GM23248 (cell line): ENCODE measurements around the gene SCRN3.

Source experiments
- EZH2 ChIP-seq: fragments of 200-600 bp; sonication (generic); IDR thresholded peaks from 2 replicates; pipeline ENCODE4 v1.6.1; 2018; ENCODE audit warnings: antibody characterized with exemption, mild to moderate bottlenecking; ENCODE audit not compliant: insufficient read depth, poor library complexity, severe bottlenecking
- EZH2phosphoT487 ChIP-seq: fragments of 200-600 bp; sonication (generic); IDR thresholded peaks from 2 replicates; pipeline ENCODE4 v1.6.1; 2018; ENCODE audit warnings: antibody characterized with exemption, moderate library complexity, mild to moderate bottlenecking, low read depth; ENCODE audit not compliant: insufficient read depth

DNA sequence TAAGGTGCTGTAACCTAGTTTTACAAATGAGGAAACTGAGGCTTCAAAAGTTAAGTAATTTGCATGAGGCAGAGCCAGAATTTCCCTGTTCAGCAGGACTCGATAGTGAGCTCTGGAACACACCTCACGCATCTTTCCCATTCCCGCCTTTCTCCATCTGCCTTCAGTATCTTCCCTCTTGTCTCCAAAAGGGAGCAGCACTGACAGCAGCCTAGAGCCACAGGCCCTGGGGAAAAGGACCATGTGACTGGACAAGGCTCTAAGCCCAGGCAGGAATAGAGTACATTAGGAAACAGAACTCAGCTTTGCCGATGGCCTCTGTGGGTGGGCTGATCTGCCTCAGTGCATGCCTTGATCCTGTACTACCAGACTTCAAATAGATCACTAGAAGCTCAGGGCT is 69.8 kb downstream of the SCRN3 start:
- no peak for TF ChIP-seq EZH2phosphoT487
- TF ChIP-seq EZH2 = no peak
